ENCODE data around the gene OSGIN1. TPM values are rescaled to one million over a fixed set of nuclear protein-coding genes. Genes with fewer than 3 reads are reported as not detected.
"Not testable (repeated sequence)": the region's sequence is repeated elsewhere in the genome, so short reads cannot be mapped to it uniquely, and the experiment has no call there.

Gene OSGIN1
- total and polyA plus RNA-seq, 9 donors = 0.65 to 9.3 (median 5.4) TPM

GRCh38 chr16:83946781-83947566 lies 6.1 kb upstream of the OSGIN1 start:
- no peak overlapping the region for H3K4me3 ChIP-seq
- intact Hi-C loops (cut with DNase I) = no loop called here
- no peak for DNase-seq
- no peak for TF ChIP-seq CTCF (IDR thresholded peaks at IDR 0.05)
- no peak for TF ChIP-seq POLR2A (IDR thresholded peaks at IDR 0.05)
- no peak for TF ChIP-seq EP300 (IDR thresholded peaks at IDR 0.05)
- 68 to 72% (median 71%) methylated on average over 21 of the region's 21 CpGs for WGBS, 3 donors
- peaks cover 4% of the 10 kb centered on the region for H3K4me1 ChIP-seq (ENCODE audit: insufficient read depth)
- H3K9me3 ChIP-seq = no peaks in the 10 kb centered on the region
- no peaks in the 10 kb centered on the region for H3K36me3 ChIP-seq
- H3K27me3 ChIP-seq = no peaks in the 10 kb centered on the region
- no peak overlapping the region for H3K27ac ChIP-seq

GRCh38 chr16:83947642-83948234 lies 5.3 kb upstream of the OSGIN1 start:
- TF ChIP-seq EP300 (IDR thresholded peaks at IDR 0.05) (no peak), POLR2A (IDR thresholded peaks at IDR 0.05) (no peak), CTCF (IDR thresholded peaks at IDR 0.05) (no peak)
- intact Hi-C loops (cut with DNase I) = no loop called here
- Histone ChIP-seq H3K4me3 (no peak overlapping the region), H3K27me3 (no peaks in the 10 kb centered on the region), H3K9me3 (no peaks in the 10 kb centered on the region), H3K36me3 (no peaks in the 10 kb centered on the region), H3K27ac (no peak overlapping the region), H3K4me1 (ENCODE audit: insufficient read depth) (peaks cover 6% of the 10 kb centered on the region)
- 90 to 92% (median 90%) methylated on average over 13 to 14 of the region's 14 CpGs for WGBS, 3 donors
- DNase-seq = no peak

GRCh38 chr16:83948914-83949723 lies 3.9 kb upstream of the OSGIN1 start:
- Histone ChIP-seq H3K9me3 (no peaks in the 10 kb centered on the region), H3K27me3 (no peaks in the 10 kb centered on the region), H3K4me3 (no peak overlapping the region), H3K27ac (no peak overlapping the region), H3K4me1 (ENCODE audit: insufficient read depth) (peaks cover 6% of the 10 kb centered on the region), H3K36me3 (no peaks in the 10 kb centered on the region)
- DNase-seq = no peak
- intact Hi-C loops (cut with DNase I) = no loop called here
- WGBS, 3 donors = 87 to 93% (median 88%) methylated on average over 13 of the region's 13 CpGs
- no peak for TF ChIP-seq POLR2A (IDR thresholded peaks at IDR 0.05)
- no peak for TF ChIP-seq CTCF (IDR thresholded peaks at IDR 0.05)
- no peak for TF ChIP-seq EP300 (IDR thresholded peaks at IDR 0.05)

DNA sequence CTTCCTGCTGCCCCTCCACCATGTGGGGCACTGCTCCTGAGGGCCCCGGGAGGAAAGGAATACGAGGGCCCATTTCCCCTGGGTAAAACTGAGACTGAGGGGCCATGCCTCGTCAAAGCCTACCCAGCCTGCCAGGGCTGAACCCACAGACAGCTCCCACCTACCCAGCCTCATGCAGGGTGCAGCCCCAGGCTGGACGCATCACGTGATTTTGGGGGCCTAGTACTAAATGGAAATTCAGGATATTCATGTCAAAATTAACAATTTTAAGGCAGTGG lies 3.4 kb upstream of the OSGIN1 start:
- Histone ChIP-seq H3K27ac (no peak overlapping the region), H3K27me3 (no peaks in the 10 kb centered on the region), H3K9me3 (no peaks in the 10 kb centered on the region), H3K36me3 (no peaks in the 10 kb centered on the region), H3K4me1 (ENCODE audit: insufficient read depth) (peaks cover 6% of the 10 kb centered on the region), H3K4me3 (no peak overlapping the region)
- no peak for TF ChIP-seq CTCF (IDR thresholded peaks at IDR 0.05)
- no peak for TF ChIP-seq POLR2A (IDR thresholded peaks at IDR 0.05)
- no peak for TF ChIP-seq EP300 (IDR thresholded peaks at IDR 0.05)
- DNase-seq = no peak
- intact Hi-C loops (cut with DNase I) = loop anchor here in 1 of 4 donors (5.0 kb wide), 3 partner anchors 47 to 1598 kb away; partner anchors contain the start of gene TAF1C
- 82 to 91% (median 83%) methylated on average over 5 of the region's 5 CpGs for WGBS, 3 donors

- DNase-seq; H3K27me3 ChIP-seq; H3K36me3 ChIP-seq; H3K4me1 ChIP-seq (ENCODE audit: insufficient read depth); H3K27ac ChIP-seq; H3K4me3 ChIP-seq; H3K9me3 ChIP-seq: not testable (repeated sequence)
- 72 to 75% (median 73%) methylated on average over 6 to 10 of the region's 10 CpGs for WGBS, 3 donors
- intact Hi-C loops (cut with DNase I) = loop anchor here in 1 of 4 donors (5.0 kb wide), 3 partner anchors 49 to 1596 kb away; partner anchors contain the start of gene TAF1C
These were observed 2.1 kb upstream of the OSGIN1 start for GRCh38 chr16:83950862-83951399.

All from ovary (tissue), 9 donors.